Upper lobe of left lung (tissue), 4 donors: ENCODE results near the gene TBC1D23.

Experiments used
- CTCF ChIP-seq, 6 experiments: fragments of 450-650 bp in 4 of 6; fragments of 200-600 bp in 2 of 6; sonication (generic) in 2 of 6; IDR thresholded peaks; one replicate each; pipeline ENCODE4 v1.5.1; 2016 to 2019; ENCODE audit warnings: antibody characterized with exemption in 6 of 6
- EP300 ChIP-seq, 4 donors: sonication (generic); formaldehyde crosslinking; IDR thresholded peaks; one replicate each; pipeline ENCODE4 v1.5.1; 2017; ENCODE audit warnings: antibody characterized with exemption in 4 of 4, control low read depth in 2 of 4
- POLR2A ChIP-seq, 4 donors: fragments of 450-650 bp; IDR thresholded peaks; one replicate each; pipeline ENCODE4 v1.5.1; 2016 to 2017; ENCODE audit warnings: antibody characterized with exemption in 4 of 4, mild to moderate bottlenecking in 2 of 4

DNA sequence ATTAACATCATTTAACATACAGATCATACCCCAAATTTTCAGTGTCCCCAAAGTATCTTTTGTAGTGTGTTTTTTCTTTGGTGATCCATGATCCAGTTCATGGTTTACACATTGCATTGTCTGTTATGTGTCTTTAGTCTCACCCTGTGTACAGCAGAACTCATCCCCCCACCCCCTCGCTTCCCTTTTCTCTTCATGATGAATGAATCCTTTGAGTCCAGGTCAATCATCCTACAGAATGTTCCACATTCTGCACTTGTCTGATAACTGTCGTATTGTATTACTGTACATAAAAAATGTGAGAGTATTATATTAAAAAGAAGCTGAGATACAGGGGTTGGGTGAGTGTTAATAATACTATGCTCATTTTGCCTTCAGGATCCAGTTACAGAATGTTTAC lies 59.2 kb downstream of the TBC1D23 start:
- no peak for TF ChIP-seq CTCF (IDR thresholded peaks at IDR 0.05)
- TF ChIP-seq POLR2A (IDR thresholded peaks at IDR 0.05): no peak
- TF ChIP-seq EP300 (IDR thresholded peaks at IDR 0.05): no peak
